GM18517 (cell line): ENCODE measurements around the gene KRTAP22-2.

Experiments
- ATAC-seq: cut with Tn5 transposase; IDR thresholded peaks from one replicate; pipeline ENCODE4 v1.9.1; 2021; ENCODE audit warnings: mild to moderate bottlenecking, moderate library complexity; ENCODE audit not compliant: unreplicated experiment

KRTAP22-2 gene

DNA sequence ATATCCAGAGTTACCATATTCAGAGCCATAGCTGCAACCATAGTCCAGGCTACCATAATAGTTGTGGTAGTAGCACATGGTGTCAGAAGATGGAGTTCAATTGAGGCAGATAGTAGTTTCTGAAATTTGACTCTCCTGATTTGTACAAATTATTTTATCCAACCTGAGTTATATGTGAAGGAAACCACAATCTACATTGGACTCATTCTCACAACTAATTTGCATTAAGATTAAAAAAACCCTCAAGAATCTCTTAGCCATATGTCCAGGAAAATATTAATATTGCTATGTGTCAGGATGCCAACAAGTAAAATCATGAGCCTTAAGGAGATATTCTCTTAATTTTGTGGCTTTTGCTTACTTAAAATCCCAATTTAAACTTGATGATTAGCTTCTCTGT lies at the start of gene KRTAP22-2:
TSS of gene KRTAP22-2 (minus strand) at position 101 of the 400 bp plus-strand sequence.
- no peak for ATAC-seq

DNA sequence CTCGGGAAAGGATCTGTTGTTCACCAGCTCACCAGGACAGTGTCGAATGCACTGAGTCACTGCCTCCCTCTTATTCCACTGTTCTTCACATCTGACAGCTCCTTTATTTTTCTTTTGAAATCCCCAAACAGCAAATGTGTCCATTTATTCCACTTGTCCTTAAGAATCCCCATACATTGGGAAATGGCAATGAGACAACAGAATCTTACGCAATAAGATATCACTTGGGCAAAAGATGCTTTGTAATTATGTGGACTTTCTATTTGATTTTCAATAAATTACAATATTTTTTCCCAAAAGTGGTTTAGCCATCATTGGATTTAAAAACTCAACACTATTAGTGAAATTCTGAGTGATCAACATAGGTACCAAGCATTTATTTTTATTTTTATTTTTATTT lies 48.5 kb upstream of the KRTAP22-2 start:
- ATAC-seq: no peak

DNA sequence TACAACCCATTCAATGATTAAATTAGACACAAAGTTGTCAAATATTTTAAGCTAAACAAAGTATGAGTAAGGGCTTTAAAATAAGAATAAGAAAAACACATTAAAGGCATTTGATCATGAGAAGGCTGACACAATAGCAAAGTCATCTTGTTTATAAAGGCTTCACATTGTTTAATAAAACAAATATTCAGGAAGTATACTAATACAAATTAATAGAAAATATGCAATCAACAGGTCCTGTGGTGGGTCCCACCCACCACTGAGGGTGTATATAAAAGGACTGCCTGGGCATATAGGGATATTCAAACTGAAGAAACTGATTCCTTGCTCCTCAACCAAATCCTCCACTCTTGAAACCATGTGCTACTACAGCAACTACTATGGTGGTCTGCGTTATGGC lies 44.7 kb upstream of the KRTAP22-2 start, which contains the start of gene KRTAP20-2:
TSS of gene KRTAP20-2 (plus strand) at position 301 of the 400 bp plus-strand sequence. CDS start at position 359, 58 bp downstream.
- ATAC-seq: no peak

DNA sequence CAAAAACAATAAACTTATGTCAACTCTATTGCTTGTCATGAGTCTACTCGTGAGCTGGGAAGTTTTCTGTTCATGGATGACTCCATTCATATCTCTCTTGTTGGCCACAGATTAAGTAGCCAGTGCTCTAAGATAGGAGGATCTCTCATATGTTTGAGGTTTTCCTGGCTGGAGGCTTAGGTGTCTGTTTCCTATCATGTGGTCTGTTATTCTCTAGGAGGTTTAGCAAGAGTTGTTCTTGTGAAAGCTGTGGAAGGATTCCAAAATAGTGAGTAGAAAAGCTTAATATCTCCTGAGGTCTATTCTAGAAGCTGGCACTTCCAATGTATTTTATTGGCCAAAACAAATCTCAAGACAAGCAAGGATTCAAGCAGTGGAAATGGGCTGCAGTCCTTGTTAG lies 39.0 kb upstream of the KRTAP22-2 start:
- ATAC-seq: no peak

DNA sequence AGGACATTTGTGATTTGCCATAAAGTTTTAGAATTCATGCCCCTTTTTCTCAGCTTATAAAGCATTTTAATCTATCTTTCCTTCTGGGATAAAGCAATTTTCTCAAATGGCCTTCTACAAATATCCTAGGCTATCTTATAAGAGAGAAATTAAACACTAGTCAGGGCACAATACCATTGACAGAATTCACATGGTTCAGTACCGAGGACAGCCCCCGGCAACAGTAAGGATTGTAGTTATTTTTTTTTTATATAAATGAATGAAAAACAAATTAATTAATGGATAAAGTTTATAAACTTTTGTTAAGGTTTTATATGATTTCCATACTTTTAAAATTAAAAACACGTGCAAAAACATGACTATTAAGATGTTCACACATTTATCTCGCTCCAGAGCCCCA lies 37.9 kb upstream of the KRTAP22-2 start:
- ATAC-seq: no peak

DNA sequence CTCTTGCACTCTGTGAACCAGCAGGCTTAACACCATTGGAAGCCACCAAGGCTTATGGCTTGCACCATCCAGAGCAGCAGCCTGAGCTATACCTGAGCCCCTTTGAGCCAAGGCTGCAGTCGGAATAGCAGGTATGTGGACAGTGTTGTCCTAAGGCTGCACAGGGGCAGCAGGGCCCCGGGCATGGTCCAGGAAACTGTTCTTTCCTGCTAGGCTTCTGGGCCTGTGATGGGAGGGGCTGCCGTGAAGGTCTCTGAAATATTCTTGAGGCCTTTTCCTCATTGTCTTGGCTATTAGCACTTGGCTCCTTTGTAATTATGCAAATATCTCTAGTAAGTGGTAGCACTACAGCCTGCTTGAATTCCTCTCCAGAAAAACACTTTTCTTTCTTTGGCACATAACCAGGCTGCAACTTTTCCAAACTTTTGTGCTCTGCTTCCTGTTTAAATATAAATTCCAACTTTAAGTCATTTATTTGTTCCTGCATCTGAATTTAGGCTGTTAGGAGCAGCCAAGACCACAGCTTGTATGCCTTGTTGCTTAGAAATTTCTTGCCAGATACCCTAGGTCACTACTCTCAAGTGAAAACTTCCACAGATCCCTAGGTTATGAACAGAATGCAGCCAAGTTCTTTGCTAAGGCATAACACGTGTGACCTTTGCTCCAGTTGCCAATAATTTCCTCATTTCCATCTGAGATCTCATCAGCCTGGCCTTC lies 35.4 kb upstream of the KRTAP22-2 start:
- no peak for ATAC-seq

DNA sequence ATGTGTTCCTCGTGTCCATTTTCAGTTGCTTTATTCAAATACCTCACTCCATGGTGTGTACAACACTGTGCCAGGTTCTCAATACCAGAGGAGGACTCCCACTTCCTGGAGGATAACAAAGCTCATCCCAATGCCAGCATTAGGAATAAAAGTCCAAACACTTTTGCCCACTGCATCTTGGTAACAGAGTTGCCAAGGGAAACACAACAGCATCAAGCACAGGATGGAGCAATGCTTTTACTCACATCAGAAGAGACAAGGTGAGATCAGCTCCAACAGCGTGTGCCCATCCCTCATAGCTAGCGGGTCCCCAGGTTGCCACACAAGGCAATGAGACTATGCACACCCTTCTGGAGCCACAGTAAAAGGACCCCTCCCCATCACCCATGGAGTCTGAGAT lies 33.2 kb upstream of the KRTAP22-2 start:
- no peak for ATAC-seq

DNA sequence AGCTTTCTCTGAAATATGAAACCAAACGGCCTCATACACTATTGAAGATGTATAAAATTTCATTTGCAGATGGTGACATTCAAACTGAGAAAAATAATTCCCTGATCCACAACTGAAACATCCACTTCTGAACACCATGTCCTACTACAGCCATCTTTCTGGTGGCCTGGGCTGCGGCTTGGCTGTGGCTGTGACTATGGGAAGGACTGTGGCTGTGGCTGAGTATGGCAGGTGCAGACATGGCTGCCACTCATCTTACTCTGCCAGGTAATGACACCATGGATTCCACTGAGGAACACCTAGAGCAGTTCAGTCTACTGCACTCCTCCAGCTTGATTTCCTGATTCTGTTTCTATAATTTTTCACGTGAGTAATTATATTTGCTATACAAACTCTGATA lies 30.3 kb upstream of the KRTAP22-2 start, which contains the start of gene KRTAP20-4:
TSS of gene KRTAP20-4 (plus strand) at position 106 of the 400 bp plus-strand sequence.
- no peak for ATAC-seq

DNA sequence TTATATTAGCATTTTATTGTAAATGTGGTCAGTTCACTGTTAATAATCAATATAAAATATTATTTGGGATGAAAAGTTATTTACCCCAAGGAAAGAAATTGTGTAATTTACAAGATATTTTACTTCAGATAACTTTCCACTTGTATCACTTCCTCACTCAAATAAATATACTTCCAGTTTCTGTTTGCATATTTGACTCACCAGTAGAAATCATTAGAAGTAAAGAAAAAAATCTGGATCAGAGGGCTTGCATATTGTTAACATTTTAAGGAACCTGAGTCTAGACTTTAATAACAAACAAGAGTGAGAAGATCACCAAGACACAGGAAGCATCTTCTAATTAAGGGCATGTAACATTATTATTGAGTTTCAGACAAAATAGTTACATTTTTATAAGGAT lies 29.9 kb upstream of the KRTAP22-2 start:
- no peak for ATAC-seq

DNA sequence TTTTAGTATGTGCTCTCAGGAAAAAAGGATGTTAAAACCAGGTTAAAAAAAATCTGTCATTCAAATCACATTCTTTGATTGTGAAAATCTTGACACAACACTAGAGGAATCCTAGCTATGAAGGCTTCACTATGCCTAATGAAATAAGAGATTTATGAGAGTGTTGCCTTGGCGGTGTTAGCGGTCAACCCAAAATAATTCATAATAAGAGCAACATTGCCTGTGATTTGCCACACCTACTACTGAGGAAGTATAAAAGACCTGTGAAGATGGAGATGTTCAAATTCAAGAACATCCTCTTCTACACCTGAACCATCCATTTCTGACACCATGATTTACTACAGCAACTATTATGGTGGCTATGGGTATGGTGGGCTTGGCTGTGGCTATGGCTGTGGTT lies 25.9 kb upstream of the KRTAP22-2 start, which contains the start of gene KRTAP20-1:
TSS of gene KRTAP20-1 (plus strand) at position 301 of the 400 bp plus-strand sequence. CDS start at position 331, 30 bp downstream.
- no peak for ATAC-seq

DNA sequence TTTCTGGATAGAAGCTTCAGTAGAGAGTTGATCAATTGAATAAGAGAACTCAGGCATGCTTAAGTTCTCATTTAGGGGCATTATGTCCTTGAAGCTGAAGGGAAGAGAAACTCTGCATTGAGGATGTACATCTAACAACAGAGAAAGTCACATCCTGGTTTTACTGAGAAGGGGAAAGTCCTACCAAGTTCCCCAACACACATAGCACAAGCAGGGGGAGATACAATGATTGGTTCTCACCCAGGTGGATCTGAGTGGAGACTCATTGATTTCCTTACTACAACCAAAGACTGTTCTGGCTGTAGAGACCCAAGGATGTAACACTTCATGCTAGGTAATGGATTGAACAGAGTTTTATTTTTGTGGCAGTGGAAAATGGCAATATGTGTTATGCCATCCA lies 25.0 kb upstream of the KRTAP22-2 start:
- no peak for ATAC-seq

DNA sequence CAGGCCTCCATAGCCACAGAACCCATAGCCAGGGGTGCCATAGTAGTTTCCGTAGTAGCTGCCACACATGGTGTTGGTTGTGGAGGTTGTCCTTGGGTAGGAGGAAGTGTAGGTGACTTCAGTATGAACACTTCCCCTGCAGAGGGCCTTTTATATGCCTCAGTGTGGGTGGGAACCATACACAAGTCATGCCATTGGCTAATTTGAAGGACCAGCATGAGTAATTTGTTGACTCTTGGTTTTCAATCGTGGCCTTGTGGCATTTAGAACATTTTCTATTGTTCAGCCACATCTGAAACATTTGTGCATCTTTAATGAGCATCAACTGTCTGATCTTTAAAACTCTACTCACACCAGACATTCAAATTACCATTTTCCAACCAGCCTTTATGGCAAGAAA lies 23.6 kb upstream of the KRTAP22-2 start, which contains the start of gene KRTAP6-1:
TSS of gene KRTAP6-1 (minus strand) at position 95 of the 400 bp plus-strand sequence. CDS start at position 69, 26 bp downstream.
- no peak for ATAC-seq

DNA sequence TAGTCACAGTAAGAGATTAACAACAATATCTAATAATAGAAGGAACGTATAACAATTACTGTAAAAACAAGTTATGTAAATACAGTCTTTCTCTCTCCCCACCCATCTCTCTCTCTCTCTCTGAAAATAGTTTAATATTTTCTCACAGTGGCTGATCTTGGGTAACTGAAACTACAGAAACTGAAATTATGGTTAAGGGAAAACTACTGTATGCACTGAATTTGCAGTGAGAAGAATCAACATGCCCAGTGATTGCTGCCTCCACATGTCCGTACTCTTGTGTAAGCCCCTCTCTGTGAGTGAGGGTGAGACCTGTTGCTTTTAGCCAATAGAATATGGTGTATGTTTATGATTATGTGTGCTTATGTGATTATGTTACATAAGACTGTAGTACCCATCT lies 21.9 kb upstream of the KRTAP22-2 start:
- ATAC-seq: no peak

DNA sequence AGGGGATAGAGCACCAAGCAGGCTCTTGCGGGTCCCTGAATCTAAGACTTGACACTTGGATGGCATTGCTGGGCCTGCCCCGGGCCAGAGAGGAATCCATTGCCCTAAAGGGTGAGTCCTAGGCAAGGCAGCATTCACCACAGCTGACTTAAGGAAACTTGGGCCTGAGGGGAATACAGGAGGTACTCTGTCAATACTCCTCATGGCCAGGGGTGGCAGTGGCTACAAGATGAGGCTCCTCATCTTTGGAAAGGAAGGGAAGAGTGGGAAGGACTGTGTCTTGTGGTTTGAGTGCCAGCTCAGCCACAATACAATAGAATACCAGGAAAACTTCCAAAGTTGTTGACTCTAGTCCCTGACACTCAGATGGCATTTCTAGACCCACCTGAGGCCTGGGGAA lies 15.8 kb upstream of the KRTAP22-2 start:
- ATAC-seq: no peak

DNA sequence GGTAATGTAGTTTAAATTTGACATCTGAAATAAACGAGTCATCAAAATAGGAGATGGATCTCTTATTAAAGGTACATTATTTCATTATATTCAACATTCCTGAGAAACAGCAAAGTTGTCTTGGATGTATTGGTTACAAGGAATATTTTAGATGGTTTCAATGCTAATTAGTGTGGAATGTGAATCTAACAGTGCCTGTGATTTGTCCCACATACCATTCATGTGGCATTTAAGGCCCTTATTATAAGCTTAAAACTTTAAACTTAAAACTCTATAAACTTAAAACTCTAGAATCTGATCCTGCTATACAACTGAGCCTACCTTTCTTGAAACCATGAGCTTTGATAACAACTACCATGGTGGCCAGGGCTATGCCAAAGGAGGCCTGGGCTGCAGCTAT lies 10.6 kb upstream of the KRTAP22-2 start, which contains the start of gene KRTAP22-1:
TSS of gene KRTAP22-1 (plus strand) at position 301 of the 400 bp plus-strand sequence.
- no peak for ATAC-seq

DNA sequence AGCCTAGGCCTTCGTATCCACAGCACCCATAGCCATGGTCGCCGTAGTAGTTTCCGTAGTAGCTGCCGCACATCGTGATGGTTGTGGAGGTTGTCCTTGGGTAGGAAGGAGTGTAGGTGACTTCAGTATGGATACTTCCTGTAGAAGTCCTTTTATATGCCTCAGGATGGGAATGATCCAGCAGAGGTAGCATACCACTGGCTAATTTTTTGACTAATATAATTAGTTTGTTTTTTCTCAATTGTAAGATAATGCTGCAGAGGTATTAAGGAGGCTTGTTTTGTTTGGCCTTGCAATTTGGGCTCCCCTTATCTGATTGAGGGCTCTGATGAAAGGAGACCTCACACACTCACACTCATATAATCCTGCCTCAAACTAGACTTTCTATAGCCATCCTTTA lies 8.6 kb upstream of the KRTAP22-2 start, which contains the start of gene KRTAP6-2:
TSS of gene KRTAP6-2 (minus strand) at position 101 of the 400 bp plus-strand sequence. CDS start at position 73, 28 bp downstream.
- no peak for ATAC-seq

DNA sequence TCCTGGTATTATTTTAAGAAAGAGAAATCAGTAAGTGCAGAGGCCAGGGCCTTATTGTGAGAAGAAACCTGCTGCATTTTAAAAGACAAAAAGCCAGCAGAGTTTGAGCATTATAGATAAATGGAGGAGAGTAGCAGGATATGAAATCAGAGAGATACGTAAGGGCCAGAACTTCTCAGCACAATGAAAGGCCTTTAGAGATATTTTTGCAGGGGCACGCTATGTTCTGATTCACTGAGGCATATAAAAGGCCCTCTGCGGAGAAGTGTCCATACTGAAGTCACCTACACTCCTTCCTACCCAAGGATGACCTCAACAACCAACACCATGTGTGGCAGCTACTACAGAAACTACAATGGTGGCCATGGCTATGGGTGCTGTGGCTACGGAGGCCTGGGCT lies 1.9 kb upstream of the KRTAP22-2 start, which contains the start of gene KRTAP6-3:
TSS of gene KRTAP6-3 (plus strand) at position 301 of the 400 bp plus-strand sequence. CDS start at position 307, 6 bp downstream.
- ATAC-seq: no peak

DNA sequence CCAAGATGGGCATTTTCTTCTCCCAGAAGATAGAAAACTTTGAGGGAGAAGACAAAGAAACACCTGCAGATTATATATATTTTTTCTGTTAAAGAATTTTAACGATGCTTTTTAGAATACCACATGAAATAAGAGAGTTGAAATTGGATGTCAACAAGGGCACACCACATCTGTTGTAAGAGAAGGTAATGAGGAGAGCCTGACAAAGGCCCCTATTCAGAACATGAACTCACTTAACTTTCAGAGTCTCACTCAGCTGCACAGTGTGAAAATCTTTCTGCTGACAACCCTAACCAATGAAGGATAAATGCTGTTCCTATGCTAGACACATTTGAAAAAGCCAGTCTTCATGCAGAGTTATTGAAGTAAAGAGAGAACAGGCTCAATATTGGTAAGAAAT lies 7.3 kb downstream of the KRTAP22-2 start:
- ATAC-seq: no peak

DNA sequence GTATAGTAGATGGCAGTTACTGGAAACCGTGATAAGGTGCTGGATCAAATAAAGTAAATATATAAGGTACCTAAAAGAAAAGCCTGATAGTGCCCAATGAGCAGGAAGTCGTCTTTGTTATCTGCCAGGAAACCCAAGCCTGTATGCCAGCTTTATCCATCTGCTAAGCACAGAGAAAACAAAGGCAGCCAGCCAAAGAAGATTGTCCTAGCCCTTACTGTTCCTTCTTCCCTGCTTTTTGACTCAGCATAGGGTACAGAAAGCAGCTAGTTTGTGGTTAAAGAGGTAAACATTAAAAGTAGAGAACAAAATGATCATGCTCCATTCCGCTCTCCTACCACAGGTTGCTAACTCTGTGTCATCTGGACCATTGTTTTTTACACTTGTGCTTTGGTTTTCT lies 10.1 kb downstream of the KRTAP22-2 start:
- no peak for ATAC-seq

DNA sequence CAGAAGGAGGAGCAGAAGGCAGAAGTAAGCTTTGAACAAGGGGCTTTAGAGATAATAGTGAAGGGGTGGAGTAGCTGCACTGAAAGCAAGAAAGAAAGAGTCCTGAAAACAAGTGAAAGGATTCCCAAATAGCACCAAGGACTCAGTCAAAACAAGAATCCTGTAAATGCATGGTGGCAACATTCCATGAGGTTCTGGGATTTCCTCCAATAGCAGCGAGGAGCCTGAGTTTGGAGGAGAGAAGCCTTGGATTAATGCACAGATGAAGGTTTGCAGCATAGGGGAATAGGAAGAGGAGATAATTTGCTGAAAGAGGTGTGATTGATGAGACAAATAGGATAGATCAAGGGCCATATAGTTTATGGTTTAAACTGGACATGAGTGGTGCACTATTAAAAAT lies 10.9 kb downstream of the KRTAP22-2 start:
- ATAC-seq: no peak

DNA sequence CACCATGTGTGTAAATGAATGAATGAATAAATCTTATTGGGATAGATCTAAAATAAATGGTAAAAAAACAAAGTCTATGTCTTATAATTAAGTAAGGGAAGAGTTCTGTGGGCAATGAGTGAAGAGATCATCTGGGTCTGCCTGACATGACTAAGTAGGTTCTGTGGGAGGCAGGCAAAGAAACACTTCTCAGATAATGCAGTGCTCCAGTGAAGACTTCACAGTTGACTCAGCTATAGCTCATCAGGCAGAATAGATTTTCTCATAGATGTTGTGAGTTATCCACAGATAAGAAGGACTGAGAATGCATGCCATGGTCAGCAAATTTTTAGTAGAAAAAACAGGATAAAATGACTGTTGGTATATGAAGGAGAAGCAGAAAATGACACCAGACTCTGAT lies 12.4 kb downstream of the KRTAP22-2 start:
- no peak for ATAC-seq

DNA sequence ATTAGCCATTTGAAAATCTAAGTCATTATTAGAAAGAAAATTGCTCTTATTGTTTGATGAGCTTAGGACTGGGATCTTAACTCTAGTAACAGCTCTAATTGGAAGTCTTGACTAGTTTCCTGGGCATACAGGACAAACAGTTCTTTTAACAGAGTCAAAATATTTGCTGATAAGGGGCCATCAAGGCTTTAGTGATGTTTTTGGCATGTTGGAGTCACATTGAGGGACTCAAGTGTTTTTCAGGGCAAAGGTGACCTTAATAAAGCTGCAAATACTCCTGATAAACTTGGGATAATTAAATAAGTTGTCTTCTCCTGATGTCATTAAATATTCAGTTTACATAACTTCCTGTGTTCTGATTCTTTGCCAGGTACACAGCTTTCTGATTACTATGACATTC lies 22.6 kb downstream of the KRTAP22-2 start:
- no peak for ATAC-seq
